ENCODE results near the gene WSCD1.

WSCD1 gene

DNA sequence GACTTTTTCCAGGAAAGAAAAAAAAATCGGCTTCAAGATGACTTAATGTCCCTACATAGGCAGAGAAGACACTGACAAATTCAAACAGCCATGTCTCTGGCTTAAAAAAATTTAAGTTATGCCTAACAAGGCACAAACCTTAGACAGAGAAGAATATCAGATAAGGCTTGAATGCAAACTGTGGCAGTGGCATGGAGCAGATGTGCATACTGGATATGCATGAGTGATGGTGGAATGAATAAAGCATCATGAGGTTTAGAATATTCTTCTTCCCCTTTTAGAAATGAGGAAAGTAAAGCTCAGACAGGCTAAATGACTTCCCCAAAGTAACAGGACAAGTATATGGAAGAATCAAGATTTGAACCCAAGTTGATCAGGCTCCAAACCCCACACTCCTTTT, 23.2 kb upstream of the WSCD1 start:
- H3K27me3 Mint-ChIP-seq, result peaks cover 6% of the 10 kb centered on the region
- no peak overlapping the region for H3K27ac Mint-ChIP-seq
- H3K36me3 Mint-ChIP-seq, result no peaks in the 10 kb centered on the region
- ATAC-seq, result no peak
- H3K4me3 Mint-ChIP-seq, result no peak overlapping the region
- no peaks in the 10 kb centered on the region for H3K9me3 Mint-ChIP-seq
- no peaks in the 10 kb centered on the region for H3K4me1 Mint-ChIP-seq

DNA sequence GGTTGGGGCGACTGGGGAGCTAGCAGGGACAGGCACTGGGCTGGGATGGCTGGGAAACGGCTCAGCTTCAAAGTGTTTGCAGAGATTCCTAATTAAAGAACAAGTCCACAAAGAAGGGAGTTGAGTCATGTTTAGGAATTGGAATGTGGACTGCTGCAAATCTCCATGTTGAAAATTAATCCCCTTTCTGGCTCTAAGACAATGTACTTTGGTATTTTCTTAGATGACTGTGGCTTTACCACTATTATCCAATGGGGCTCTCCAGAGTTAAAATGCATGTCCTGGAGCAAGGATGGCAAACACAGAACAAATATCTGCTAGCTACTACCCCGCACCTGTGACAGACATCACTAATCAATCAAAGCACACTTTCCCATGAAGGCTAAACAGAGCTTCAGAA, 22.2 kb upstream of the WSCD1 start:
- peaks cover 16% of the 10 kb centered on the region for H3K27me3 Mint-ChIP-seq
- no peaks in the 10 kb centered on the region for H3K9me3 Mint-ChIP-seq
- H3K36me3 Mint-ChIP-seq, result no peaks in the 10 kb centered on the region
- H3K4me1 Mint-ChIP-seq, result no peaks in the 10 kb centered on the region
- no peak overlapping the region for H3K27ac Mint-ChIP-seq
- no peak for ATAC-seq
- H3K4me3 Mint-ChIP-seq, result no peak overlapping the region

DNA sequence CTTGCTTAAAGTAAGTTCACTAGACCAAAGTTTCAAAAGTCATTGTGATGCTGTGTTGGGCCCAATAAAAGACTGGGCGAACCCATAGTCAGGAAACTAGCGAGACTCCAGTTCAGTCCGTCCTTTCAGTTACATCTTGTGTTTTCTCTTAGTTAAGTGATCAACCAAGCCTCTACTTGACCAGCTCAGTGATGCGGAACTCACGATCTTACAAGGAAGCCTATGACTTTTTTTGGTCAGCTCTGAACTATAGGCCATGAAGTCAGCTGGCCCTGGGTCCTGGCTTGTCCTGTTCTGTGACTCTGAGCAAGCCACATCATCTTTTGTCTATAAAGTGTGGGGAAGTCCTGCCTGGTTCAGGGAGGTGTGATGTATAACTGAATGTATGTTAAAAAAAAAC, 21.7 kb upstream of the WSCD1 start:
- ATAC-seq, result no peak
- Mint-ChIP-seq H3K4me3 (no peak overlapping the region), H3K36me3 (no peaks in the 10 kb centered on the region), H3K9me3 (no peaks in the 10 kb centered on the region), H3K4me1 (no peaks in the 10 kb centered on the region), H3K27me3 (peaks cover 22% of the 10 kb centered on the region), H3K27ac (no peak overlapping the region)

DNA sequence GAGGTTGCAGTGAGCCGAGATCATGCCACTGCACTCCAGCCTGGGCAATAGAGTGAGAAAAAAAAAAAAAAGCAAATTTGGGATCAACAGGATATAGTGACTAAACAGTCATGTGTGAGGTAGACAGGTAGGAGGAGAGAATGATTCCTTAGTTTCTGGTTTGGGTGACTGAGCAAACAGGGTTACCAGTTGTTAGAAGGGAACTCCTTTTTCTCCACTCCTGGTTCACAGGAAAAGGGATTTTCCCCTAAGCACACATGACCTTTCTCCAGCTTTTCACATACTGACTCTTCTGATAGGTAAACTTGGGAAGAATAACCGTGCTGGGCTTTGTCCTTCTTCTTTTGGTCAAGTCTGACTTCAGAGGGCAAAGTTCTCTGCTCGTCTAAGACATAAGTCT, 17.3 kb upstream of the WSCD1 start:
- Mint-ChIP-seq H3K36me3 (no peaks in the 10 kb centered on the region), H3K4me3 (no peak overlapping the region), H3K27ac (no peak overlapping the region), H3K27me3 (peaks cover 53% of the 10 kb centered on the region), H3K4me1 (no peaks in the 10 kb centered on the region), H3K9me3 (no peaks in the 10 kb centered on the region)
- ATAC-seq, result no peak

DNA sequence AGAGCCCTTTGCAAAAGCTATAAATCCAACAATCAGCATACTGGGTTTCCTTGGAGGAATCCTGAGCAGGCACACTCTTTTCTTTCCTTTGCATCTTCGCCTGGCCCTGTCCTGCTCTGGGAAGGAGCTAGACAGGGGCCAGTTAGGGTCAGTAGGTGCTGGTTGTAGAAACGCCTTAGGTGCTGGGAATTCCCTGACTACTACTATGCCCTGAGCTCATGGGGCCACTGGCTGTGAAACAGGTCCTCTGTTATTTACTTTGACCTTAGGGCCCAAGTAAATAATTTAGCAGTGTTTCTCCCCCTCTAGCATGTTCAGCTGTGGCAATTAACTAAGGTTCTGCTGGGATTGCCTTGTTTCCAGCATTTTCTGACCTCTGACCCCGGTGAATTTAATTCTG, 15.8 kb upstream of the WSCD1 start:
- ATAC-seq, result no peak
- Mint-ChIP-seq H3K27me3 (peaks cover 60% of the 10 kb centered on the region), H3K9me3 (no peaks in the 10 kb centered on the region), H3K4me3 (no peak overlapping the region), H3K4me1 (no peaks in the 10 kb centered on the region), H3K27ac (no peak overlapping the region), H3K36me3 (no peaks in the 10 kb centered on the region)

DNA sequence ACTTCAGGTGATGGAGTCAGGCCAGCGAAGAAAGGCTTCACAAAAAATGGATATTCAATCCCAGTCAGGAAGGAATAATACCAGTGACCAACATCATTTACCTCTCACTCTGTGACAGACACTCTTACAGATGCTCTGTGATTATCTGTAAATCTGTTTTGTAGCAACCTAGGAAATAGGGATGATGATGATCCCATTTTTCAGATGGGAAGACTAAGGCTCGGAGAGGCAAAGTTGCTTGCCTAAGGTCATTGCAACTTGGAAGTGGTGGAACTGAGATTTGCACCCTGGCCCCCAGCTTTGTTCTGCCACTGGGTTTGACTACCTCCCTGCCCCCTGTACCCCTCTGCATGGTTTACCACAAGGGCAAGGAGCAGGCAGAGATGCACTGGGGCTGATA, 14.1 kb upstream of the WSCD1 start:
- Mint-ChIP-seq H3K27ac (no peak overlapping the region), H3K27me3 (peaks cover 74% of the 10 kb centered on the region), H3K4me1 (no peaks in the 10 kb centered on the region), H3K36me3 (no peaks in the 10 kb centered on the region), H3K9me3 (no peaks in the 10 kb centered on the region), H3K4me3 (no peak overlapping the region)
- ATAC-seq, result no peak

DNA sequence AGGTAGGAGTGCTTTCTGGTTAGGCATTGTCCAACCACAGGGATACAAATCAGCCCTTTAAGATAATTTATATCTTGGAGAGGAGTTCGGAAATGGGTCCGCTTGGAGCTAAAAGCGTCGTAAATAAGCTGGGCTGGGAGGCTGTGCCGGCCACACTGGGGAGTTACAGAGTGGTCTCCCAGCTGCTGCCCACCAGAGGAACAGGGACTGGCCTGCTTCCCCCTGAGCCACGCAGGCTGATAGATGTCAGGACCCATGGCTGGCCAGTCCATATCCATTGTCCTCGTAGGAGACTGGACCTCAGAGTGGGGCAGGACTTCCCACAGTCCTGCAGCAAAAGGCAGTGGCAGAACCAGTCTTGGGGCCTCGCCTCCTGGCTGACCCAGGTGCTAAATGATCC, 12.6 kb upstream of the WSCD1 start:
- no peak for ATAC-seq
- no peaks in the 10 kb centered on the region for H3K36me3 Mint-ChIP-seq
- H3K9me3 Mint-ChIP-seq, result no peaks in the 10 kb centered on the region
- peaks cover 71% of the 10 kb centered on the region for H3K27me3 Mint-ChIP-seq
- H3K27ac Mint-ChIP-seq, result no peak overlapping the region
- no peaks in the 10 kb centered on the region for H3K4me1 Mint-ChIP-seq
- no peak overlapping the region for H3K4me3 Mint-ChIP-seq

DNA sequence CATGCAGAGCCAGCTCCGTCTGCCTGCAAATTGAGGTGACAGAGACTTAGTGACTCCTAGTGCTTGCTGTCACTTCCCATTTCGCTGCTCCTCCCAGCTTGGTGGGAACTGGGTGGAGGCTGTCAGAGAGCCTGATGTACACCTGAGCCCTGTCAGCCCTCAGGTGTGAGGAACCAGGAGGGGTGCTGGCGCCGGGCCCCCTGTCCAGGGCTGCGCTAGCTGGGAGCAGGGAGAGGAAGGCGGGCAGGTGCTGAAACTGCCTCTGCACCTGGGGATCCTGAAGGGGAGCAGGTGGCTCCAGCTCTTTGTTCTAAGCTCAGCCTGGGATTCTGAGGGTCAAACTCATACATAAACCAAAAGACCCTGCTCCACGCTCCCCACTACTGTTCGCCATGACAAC, 10.8 kb upstream of the WSCD1 start:
- no peak for ATAC-seq
- H3K9me3 Mint-ChIP-seq, result no peaks in the 10 kb centered on the region
- H3K4me1 Mint-ChIP-seq, result no peaks in the 10 kb centered on the region
- H3K36me3 Mint-ChIP-seq, result no peaks in the 10 kb centered on the region
- peaks cover 67% of the 10 kb centered on the region for H3K27me3 Mint-ChIP-seq
- H3K27ac Mint-ChIP-seq, result no peak overlapping the region
- no peak overlapping the region for H3K4me3 Mint-ChIP-seq

DNA sequence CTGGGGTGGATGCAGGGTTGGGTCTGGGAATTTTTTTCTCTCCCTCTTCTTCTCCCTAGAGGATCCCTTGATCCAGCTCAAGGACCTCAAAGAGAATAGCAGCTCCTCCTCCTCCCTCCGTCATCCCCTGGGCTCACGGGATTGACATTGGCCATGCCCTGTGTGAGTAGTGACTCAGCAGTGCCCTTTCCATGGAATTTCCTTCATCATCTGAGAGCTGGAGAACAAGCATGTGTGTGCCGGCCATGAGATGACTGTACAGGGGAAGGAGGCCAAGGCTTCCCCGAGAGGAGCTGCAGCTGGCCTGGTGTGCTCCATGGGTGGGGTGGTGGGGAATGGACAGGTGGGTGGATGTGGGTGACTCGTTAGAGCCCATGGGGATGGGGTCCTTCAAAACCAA, 8.9 kb upstream of the WSCD1 start:
- Mint-ChIP-seq H3K27ac (no peak overlapping the region), H3K27me3 (peaks cover 57% of the 10 kb centered on the region), H3K4me3 (no peak overlapping the region), H3K4me1 (no peaks in the 10 kb centered on the region), H3K36me3 (no peaks in the 10 kb centered on the region), H3K9me3 (no peaks in the 10 kb centered on the region)
- ATAC-seq, result no peak

DNA sequence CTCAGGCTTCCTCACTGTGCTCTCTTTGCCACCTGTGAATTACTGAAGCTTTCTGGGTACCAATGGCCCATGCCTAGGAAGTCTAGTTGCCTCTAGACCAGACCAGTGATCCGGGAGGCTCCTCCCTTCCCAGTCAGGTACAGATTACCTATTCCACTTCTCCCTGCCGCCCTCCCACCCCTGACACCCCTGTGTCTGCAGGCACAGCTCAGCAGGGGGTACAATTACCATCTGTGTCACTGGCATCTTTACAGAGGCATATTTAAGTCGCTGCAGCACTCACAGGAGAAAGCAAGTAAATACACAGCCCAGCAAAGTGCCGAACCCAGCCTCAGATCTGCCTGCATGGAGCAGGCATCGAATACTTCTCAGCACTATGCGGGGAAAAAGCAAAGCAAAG, 5.3 kb upstream of the WSCD1 start:
- ATAC-seq, result no peak
- peaks cover 12% of the 10 kb centered on the region for H3K4me1 Mint-ChIP-seq
- H3K4me3 Mint-ChIP-seq, result no peak overlapping the region
- H3K27ac Mint-ChIP-seq, result no peak overlapping the region
- H3K36me3 Mint-ChIP-seq, result no peaks in the 10 kb centered on the region
- H3K27me3 Mint-ChIP-seq, result peaks cover 67% of the 10 kb centered on the region
- no peaks in the 10 kb centered on the region for H3K9me3 Mint-ChIP-seq

DNA sequence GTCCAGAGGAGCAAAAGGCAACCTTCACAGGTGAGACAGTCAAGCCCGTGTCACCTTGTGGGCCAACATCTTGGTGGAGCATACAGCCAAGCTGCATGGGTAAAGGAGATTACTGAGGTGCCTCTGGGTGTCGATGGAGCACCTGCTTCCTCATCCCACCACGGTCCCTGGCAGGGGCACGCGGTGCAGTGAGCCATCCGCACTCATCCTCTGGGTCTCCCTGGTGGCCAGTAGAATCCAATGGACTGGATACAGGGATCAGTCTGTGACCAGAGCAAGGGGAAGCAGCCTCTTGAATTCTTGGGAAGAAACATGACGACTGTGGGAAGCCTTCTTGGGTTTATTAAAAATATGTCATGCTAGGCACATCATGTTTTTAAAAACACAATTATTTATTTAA, 4.8 kb upstream of the WSCD1 start:
- Mint-ChIP-seq H3K4me3 (no peak overlapping the region), H3K36me3 (no peaks in the 10 kb centered on the region), H3K27me3 (peaks cover 66% of the 10 kb centered on the region), H3K4me1 (peaks cover 14% of the 10 kb centered on the region), H3K9me3 (no peaks in the 10 kb centered on the region), H3K27ac (no peak overlapping the region)
- no peak for ATAC-seq

DNA sequence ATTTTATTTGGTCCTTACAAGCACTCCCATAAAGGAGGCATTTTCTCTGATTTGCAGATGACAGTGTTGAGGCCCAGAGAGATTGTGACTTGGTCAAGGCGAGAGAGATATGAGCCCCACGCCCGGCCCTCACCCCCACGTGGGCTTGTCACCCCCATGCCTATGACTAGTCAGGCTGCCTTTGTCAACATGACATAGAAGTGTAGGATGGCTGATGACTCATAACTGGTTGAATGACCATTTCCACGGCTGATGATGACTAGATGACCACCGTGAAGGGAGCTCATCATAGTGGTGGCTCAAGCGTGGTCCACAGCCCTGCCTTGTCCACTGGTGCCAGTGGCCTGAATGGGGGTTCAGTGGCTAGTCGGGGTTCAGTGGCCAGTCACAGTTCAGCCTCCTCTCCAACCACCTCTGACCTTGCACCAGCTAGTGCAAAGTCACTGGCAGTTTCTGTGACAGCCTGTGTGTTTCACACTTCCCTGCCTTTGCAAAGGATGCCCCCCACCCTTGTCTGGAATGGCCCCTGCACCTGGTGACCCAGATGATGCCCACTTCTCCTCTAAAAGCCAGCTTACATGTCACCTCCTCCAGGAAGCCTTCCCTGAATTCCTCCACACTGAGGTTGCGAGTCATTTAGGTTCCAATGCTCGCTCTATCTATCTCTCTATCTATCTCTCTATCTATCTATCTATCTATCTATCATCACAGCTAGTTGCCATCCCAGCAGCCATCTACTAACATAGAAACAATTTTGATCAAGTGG, 3.8 kb upstream of the WSCD1 start:
- Mint-ChIP-seq H3K27me3 (peaks cover 63% of the 10 kb centered on the region), H3K27ac (no peak overlapping the region), H3K4me3 (no peak overlapping the region), H3K4me1 (peaks cover 14% of the 10 kb centered on the region), H3K9me3 (no peaks in the 10 kb centered on the region), H3K36me3 (no peaks in the 10 kb centered on the region)
- no peak for ATAC-seq

DNA sequence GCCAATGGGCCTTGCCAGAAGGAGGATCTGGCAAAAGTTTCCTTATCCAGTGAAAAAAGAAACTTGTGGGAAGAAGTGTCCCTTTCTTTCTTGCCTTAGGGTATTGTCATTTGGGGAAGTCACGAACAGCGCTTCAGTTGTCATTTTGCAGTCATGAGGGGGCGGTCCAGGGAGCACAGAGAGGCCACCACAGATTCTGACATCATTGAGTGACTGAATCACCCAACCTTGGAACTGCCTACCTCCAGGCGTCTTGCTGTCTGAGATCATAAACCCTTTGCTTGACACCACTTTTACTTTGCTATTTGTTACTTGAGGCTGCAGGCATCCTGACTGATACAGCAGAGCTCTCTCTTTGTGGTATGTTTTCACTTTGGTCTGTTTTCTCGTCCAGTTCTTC, 3.1 kb upstream of the WSCD1 start:
- no peak for ATAC-seq
- peaks cover 14% of the 10 kb centered on the region for H3K4me1 Mint-ChIP-seq
- no peak overlapping the region for H3K27ac Mint-ChIP-seq

DNA sequence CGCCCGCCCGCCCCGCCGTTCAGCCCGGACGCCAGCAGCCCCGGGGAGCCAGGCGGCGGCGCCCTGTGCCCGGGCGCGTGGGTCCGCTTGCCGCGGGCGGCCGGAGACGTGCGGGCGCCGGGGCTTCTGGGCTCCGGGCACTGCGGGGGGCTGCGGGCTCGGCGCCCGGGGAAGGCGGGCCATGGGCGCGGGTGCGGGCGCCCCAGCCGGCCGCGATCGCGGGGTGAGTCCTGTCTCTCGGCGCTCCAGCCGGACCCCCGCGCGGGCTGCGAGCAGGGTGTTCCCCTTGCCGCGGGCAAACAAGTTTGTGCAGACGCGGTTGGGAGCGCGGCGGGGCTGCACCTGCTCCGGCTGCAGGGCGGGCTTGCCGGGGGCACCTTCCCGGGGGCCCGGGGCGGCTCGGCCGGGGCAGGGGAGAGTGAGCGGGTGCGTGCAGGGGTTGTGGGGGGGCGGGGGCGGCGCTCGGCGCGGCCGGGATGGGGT, 292 bp downstream of the WSCD1 start:
- peak; percentile 24 for ATAC-seq
- peaks cover 14% of the 10 kb centered on the region for H3K4me1 Mint-ChIP-seq
- H3K36me3 Mint-ChIP-seq, result no peaks in the 10 kb centered on the region
- H3K27me3 Mint-ChIP-seq, result peaks cover 82% of the 10 kb centered on the region
- H3K9me3 Mint-ChIP-seq, result no peaks in the 10 kb centered on the region
- no peak overlapping the region for H3K4me3 Mint-ChIP-seq
- no peak overlapping the region for H3K27ac Mint-ChIP-seq

More for the DNA sequence above, 3.1 kb upstream of the WSCD1 start:
- Mint-ChIP-seq H3K36me3 (no peaks in the 10 kb centered on the region), H3K4me3 (no peak overlapping the region), H3K27me3 (peaks cover 63% of the 10 kb centered on the region), H3K9me3 (no peaks in the 10 kb centered on the region)

DNA sequence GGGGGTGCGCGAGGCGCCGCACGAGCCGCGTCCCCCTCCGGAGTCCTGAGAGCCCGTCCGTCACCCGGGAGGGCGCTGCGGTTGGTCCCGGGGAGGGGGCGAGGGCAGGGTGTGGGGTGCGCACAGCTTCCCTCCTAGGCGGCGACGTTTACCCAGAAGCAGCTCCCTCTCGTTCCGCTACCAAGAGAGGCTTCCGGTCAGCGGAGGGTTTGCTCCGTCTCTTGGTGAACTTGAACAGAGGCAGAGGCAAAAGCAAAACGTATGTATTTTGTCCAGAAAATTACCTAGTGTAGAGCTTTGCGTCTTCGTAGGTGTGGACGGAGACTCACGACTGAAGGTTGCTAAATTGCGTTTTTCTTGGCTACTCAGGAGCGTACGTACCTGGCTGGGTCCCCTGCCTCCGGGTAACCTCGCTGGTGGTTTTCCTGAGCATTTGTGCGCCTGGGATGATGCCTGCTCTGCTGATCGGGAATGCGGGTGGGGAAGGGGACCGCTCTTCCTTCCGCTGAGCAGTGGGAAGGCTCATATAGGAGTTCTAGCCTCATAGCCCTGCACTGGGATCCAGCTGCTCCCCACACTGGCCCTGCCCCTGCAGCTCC, 833 bp downstream of the WSCD1 start:
- peak; percentile 18 for ATAC-seq
- no peaks in the 10 kb centered on the region for H3K36me3 Mint-ChIP-seq
- H3K4me3 Mint-ChIP-seq, result no peak overlapping the region
- H3K9me3 Mint-ChIP-seq, result no peaks in the 10 kb centered on the region
- peaks cover 14% of the 10 kb centered on the region for H3K4me1 Mint-ChIP-seq
- H3K27me3 Mint-ChIP-seq, result peaks cover 86% of the 10 kb centered on the region
- no peak overlapping the region for H3K27ac Mint-ChIP-seq

DNA sequence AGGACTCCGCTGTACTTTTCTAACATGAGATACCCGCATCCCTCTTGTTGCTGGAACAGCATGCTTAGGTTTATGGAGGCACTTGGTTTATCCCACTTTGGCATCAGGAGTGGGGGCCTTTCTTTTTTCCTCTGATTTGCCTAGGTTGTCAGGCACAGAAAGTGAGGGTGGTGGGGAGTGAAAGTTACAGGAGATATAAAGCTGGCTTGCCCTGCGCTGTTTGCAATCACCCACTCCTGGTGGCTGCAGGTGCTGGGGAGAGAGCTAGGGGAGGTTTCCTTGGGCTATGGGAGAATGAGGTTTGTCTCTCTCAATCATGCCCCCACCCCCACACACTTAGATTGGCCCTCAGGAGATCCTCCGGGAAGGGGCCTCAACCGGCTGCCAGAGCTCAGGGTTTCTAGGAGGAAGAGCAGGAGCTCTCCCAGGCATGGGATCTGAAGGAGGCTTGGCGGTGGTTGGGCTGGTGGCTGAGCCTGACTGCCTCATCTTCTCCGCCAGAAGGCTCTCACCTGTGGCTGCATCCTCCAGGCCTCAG, 1.4 kb downstream of the WSCD1 start:
- Mint-ChIP-seq H3K36me3 (no peaks in the 10 kb centered on the region), H3K9me3 (no peaks in the 10 kb centered on the region), H3K4me1 (peaks cover 14% of the 10 kb centered on the region), H3K27me3 (peaks cover 81% of the 10 kb centered on the region), H3K4me3 (no peak overlapping the region), H3K27ac (no peak overlapping the region)
- no peak for ATAC-seq
